Activated T-cell treated with anti-CD3 and anti-CD28 coated beads, Interleukin-2, amount 50 U/mL, for 48 hours (primary cell): ENCODE results near the gene ARID1A.
A peak's percentile ranks its signal among the peaks of the same experiment; 100 is the strongest.

Source experiments
- DNase-seq, 2 experiments: peaks; one replicate each; pipeline ENCODE4 v3.0.0-alpha.2; 2020

Gene ARID1A

GRCh38 chr1:26728645-26729044 is 32.8 kb downstream of the ARID1A start:
- no peak for DNase-seq

- no peak for DNase-seq
These were observed 33.8 kb downstream of the ARID1A start for GRCh38 chr1:26729633-26730032.

GRCh38 chr1:26730695-26731094 is 34.9 kb downstream of the ARID1A start:
- DNase-seq, result no peak

- no peak for DNase-seq
These were observed 35.6 kb downstream of the ARID1A start for GRCh38 chr1:26731233-26731902.

- DNase-seq, result no peak
These were observed 37.6 kb downstream of the ARID1A start for GRCh38 chr1:26733392-26733791.

- DNase-seq, result no peak
These were observed 38.2 kb downstream of the ARID1A start for GRCh38 chr1:26733982-26734381.

- no peak for DNase-seq
These were observed 38.8 kb downstream of the ARID1A start for GRCh38 chr1:26734501-26735058.

- peak in 1 of 2 experiments; percentile 50 for DNase-seq
These were observed 43.6 kb downstream of the ARID1A start for GRCh38 chr1:26739329-26739914.

- DNase-seq, result no peak
These were observed 44.3 kb downstream of the ARID1A start for GRCh38 chr1:26740023-26740634.

GRCh38 chr1:26740952-26741351 is 45.1 kb downstream of the ARID1A start:
- DNase-seq, result no peak

GRCh38 chr1:26743426-26744059 is 47.7 kb downstream of the ARID1A start:
- DNase-seq, result no peak

GRCh38 chr1:26744075-26744959 is 48.5 kb downstream of the ARID1A start:
- DNase-seq, result peak; percentile 77 to 83

GRCh38 chr1:26745191-26745590 is 49.4 kb downstream of the ARID1A start:
- DNase-seq, result no peak

- DNase-seq, result no peak
These were observed 51.2 kb downstream of the ARID1A start for GRCh38 chr1:26747048-26747447.

- no peak for DNase-seq
These were observed 52.5 kb downstream of the ARID1A start for GRCh38 chr1:26748351-26748750.

- DNase-seq, result no peak
These were observed 53.6 kb downstream of the ARID1A start for GRCh38 chr1:26749458-26749857.

- DNase-seq, result no peak
These were observed 54.6 kb downstream of the ARID1A start for GRCh38 chr1:26750428-26750827.

GRCh38 chr1:26752519-26752918 is 56.7 kb downstream of the ARID1A start:
- no peak for DNase-seq

GRCh38 chr1:26754086-26754874 is 58.5 kb downstream of the ARID1A start:
- no peak for DNase-seq

GRCh38 chr1:26758358-26758757 is 62.5 kb downstream of the ARID1A start:
- no peak for DNase-seq

- DNase-seq, result no peak
These were observed 63.7 kb downstream of the ARID1A start for GRCh38 chr1:26759531-26759930.

GRCh38 chr1:26761217-26761616 is 65.4 kb downstream of the ARID1A start:
- DNase-seq, result no peak
